IMR-90 (cell line): ENCODE data around the gene PRKCE. TPM values are rescaled to one million over a fixed set of nuclear protein-coding genes. Genes with fewer than 3 reads are reported as not detected.

Experiments used
- ATAC-seq: fragments of 200-7000 bp; cut with Tn5 transposase; 2 replicates; pipeline ENCODE4 v1.9.1; 2020; ENCODE audit warnings: low read depth, mild to moderate bottlenecking, moderate library complexity
- BruUV-seq: library from RNA; stranded (reverse); fragments of 400-500 nt; replicated peaks from 2 replicates; lab custom pipeline; 2021; lab: Mats Ljungman, UMichigan
- CTCF ChIA-PET: fragments of 300-600 bp; formaldehyde crosslinking; extraction: SDS; loops from one replicate; lab custom pipeline; 2021; ENCODE audit warnings: antibody characterized with exemption; lab: Yijun Ruan, JAX
- POLR2A ChIA-PET: fragments of 300-600 bp; sonication (Branson Sonifier 250); formaldehyde crosslinking; loops from one replicate; lab custom pipeline; 2022; ENCODE audit warnings: antibody characterized with exemption; ENCODE audit not compliant: unreplicated experiment; lab: Charles Lee
- DNase-seq: peaks from one replicate; pipeline ENCODE4 v3.0.0; 2013
- H2AFZ ChIP-seq: replicated peaks from 2 replicates; pipeline ENCODE3; 2013; ENCODE audit warnings: low read length, mild to moderate bottlenecking; ENCODE audit not compliant: poor library complexity
- H2AK5ac ChIP-seq: 2 replicates; pipeline ENCODE4 v1.6.1; 2013; ENCODE audit warnings: low read depth, low read length, inconsistent platforms
- H2AK9ac ChIP-seq: replicated peaks from 2 replicates; pipeline ENCODE3; 2013; ENCODE audit warnings: mild to moderate bottlenecking, low read depth, low read length, moderate library complexity; ENCODE audit not compliant: poor library complexity
- H2BK120ac ChIP-seq: 2 replicates; pipeline ENCODE4 v1.6.1; 2013; ENCODE audit warnings: low read depth, low read length, inconsistent platforms
- H2BK15ac ChIP-seq: 3 replicates; pipeline ENCODE4 v1.6.1; 2013; ENCODE audit warnings: low read depth, low read length, inconsistent platforms
- H2BK20ac ChIP-seq: 2 replicates; pipeline ENCODE4 v1.6.1; 2013; ENCODE audit warnings: low read depth, mild to moderate bottlenecking, inconsistent platforms, low read length, moderate library complexity
- H2BK5ac ChIP-seq: 2 replicates; pipeline ENCODE4 v1.6.1; 2013; ENCODE audit warnings: mild to moderate bottlenecking, low read depth, low read length, inconsistent platforms; ENCODE audit not compliant: poor library complexity, severe bottlenecking
- H3K14ac ChIP-seq: replicated peaks from 2 replicates; pipeline ENCODE4 v1.6.1; 2013; ENCODE audit warnings: low read depth, low read length, inconsistent platforms
- H3K18ac ChIP-seq: 2 replicates; pipeline ENCODE4 v1.6.1; 2013; ENCODE audit warnings: low read depth, low read length, control low read depth
- H3K23ac ChIP-seq: 2 replicates; pipeline ENCODE4 v1.6.1; 2013; ENCODE audit warnings: low read depth, low read length, inconsistent platforms
- H3K27ac ChIP-seq: 2 replicates; pipeline ENCODE4 v1.5.1; 2013; ENCODE audit warnings: mild to moderate bottlenecking, control low read depth, low read length; ENCODE audit not compliant: insufficient read depth
- H3K27me3 ChIP-seq: 2 replicates; pipeline ENCODE4 v1.6.1; 2013; ENCODE audit warnings: low read length; ENCODE audit not compliant: control insufficient read depth, insufficient read depth
- H3K36me3 ChIP-seq: 2 replicates; pipeline ENCODE4 v1.6.1; 2013; ENCODE audit warnings: low read length, mixed read lengths; ENCODE audit not compliant: control insufficient read depth, insufficient read depth
- H3K4ac ChIP-seq: 2 replicates; pipeline ENCODE4 v1.6.1; 2013; ENCODE audit warnings: low read depth, low read length, inconsistent platforms
- H3K4me1 ChIP-seq: 2 replicates; pipeline ENCODE4 v1.6.1; 2013; ENCODE audit warnings: low read length, mixed read lengths; ENCODE audit not compliant: control insufficient read depth, insufficient read depth
- H3K4me2 ChIP-seq: 2 replicates; pipeline ENCODE4 v1.6.1; 2013; ENCODE audit warnings: low read depth, mild to moderate bottlenecking, control low read depth, low read length, moderate library complexity
- H3K4me3 ChIP-seq: 2 replicates; pipeline ENCODE4 v1.5.1; 2013; ENCODE audit warnings: low read depth, mild to moderate bottlenecking, control low read depth, low read length, moderate library complexity; ENCODE audit not compliant: insufficient read depth
- H3K56ac ChIP-seq: 2 replicates; pipeline ENCODE4 v1.6.1; 2013; ENCODE audit warnings: low read length, inconsistent platforms; ENCODE audit not compliant: insufficient read depth; ENCODE audit errors: extremely low read depth
- H3K79me1 ChIP-seq, 2 experiments: 2 replicates each; pipeline ENCODE4 v1.6.1; 2013; ENCODE audit warnings: low read length in 2 of 2, inconsistent platforms in 1 of 2, low read depth in 1 of 2
- H3K9ac ChIP-seq: 2 replicates; pipeline ENCODE4 v1.6.1; 2013; ENCODE audit warnings: low read depth, low read length, control low read depth
- H3K9me1 ChIP-seq: 2 replicates; pipeline ENCODE4 v1.6.1; 2013; ENCODE audit warnings: low read length, inconsistent platforms; ENCODE audit not compliant: insufficient read depth
- H3K9me3 ChIP-seq: 2 replicates; pipeline ENCODE4 v1.6.1; 2013; ENCODE audit warnings: low read length; ENCODE audit not compliant: control insufficient read depth, insufficient read depth
- H4K20me1 ChIP-seq: 2 replicates; pipeline ENCODE4 v1.6.1; 2013; ENCODE audit warnings: low read length, inconsistent platforms; ENCODE audit not compliant: insufficient read depth
- H4K5ac ChIP-seq: 2 replicates; pipeline ENCODE4 v1.6.1; 2013; ENCODE audit warnings: mild to moderate bottlenecking, low read depth, low read length, control low read depth
- H4K8ac ChIP-seq, 2 experiments: 2 replicates each; pipeline ENCODE4 v1.6.1; 2013; ENCODE audit warnings: low read depth in 2 of 2, low read length in 2 of 2, control low read depth in 1 of 2, inconsistent platforms in 1 of 2
- H4K91ac ChIP-seq: 2 replicates; pipeline ENCODE4 v1.6.1; 2013; ENCODE audit warnings: low read depth, low read length, inconsistent platforms; ENCODE audit not compliant: insufficient read depth
- BHLHE40 ChIP-seq: fragments of 150-350 bp; IDR thresholded peaks from 2 replicates; pipeline ENCODE4 v1.6.1; 2016; ENCODE audit warnings: mild to moderate bottlenecking, low read depth, low read length
- CEBPB ChIP-seq: IDR thresholded peaks from 2 replicates; pipeline ENCODE4 v1.6.1; 2012; ENCODE audit warnings: low read depth, low read length, improper control_type of control experiment
- CHD1 ChIP-seq: IDR thresholded peaks from 2 replicates; pipeline ENCODE4 v1.6.1; 2012; ENCODE audit warnings: low read depth, low read length, improper control_type of control experiment
- CTCF ChIP-seq: conservative IDR thresholded peaks from 2 replicates; pipeline ENCODE4 v1.5.1; 2012; ENCODE audit warnings: mild to moderate bottlenecking, low read depth, low read length, improper control_type of control experiment
- FOS ChIP-seq: fragments of 150-350 bp; IDR thresholded peaks from 2 replicates; pipeline ENCODE4 v1.6.1; 2016; ENCODE audit warnings: low read depth, low read length
- MAFK ChIP-seq: IDR thresholded peaks from 2 replicates; pipeline ENCODE4 v1.6.1; 2012; ENCODE audit warnings: low read depth, low read length, improper control_type of control experiment
- MAZ ChIP-seq: IDR thresholded peaks from 2 replicates; pipeline ENCODE4 v1.6.1; 2012; ENCODE audit warnings: low read depth, mild to moderate bottlenecking, low read length, improper control_type of control experiment, moderate library complexity, borderline replicate concordance
- NFE2L2 ChIP-seq: fragments of 150-350 bp; IDR thresholded peaks from 2 replicates; pipeline ENCODE4 v1.6.1; 2016; ENCODE audit warnings: low read depth, mild to moderate bottlenecking, low read length
- POLR2A ChIP-seq: IDR thresholded peaks from 2 replicates; pipeline ENCODE4 v1.6.1; 2012; ENCODE audit warnings: mild to moderate bottlenecking, low read depth, low read length
- RAD21 ChIP-seq: IDR thresholded peaks from 2 replicates; pipeline ENCODE4 v1.6.1; 2012; ENCODE audit warnings: low read length, improper control_type of control experiment
- RCOR1 ChIP-seq: IDR thresholded peaks from 2 replicates; pipeline ENCODE4 v1.6.1; 2012; ENCODE audit warnings: mild to moderate bottlenecking, low read length, improper control_type of control experiment; ENCODE audit not compliant: insufficient replicate concordance
- RFX5 ChIP-seq: IDR thresholded peaks from 2 replicates; pipeline ENCODE4 v1.8.0; 2012; ENCODE audit warnings: low read depth, mild to moderate bottlenecking, low read length, moderate library complexity
- SMC3 ChIP-seq: fragments of 150-350 bp; IDR thresholded peaks from 2 replicates; pipeline ENCODE4 v1.6.1; 2016; ENCODE audit warnings: low read depth, mild to moderate bottlenecking, antibody characterized with exemption, low read length, moderate library complexity
- WGBS, 2 experiments: methylation state at CpG; one replicate each; pipeline versions ENCODE4 v1.1.5 to v1.1.7; 2013; ENCODE audit warnings: missing lambda C conversion rate in 2 of 2; ENCODE audit not compliant: insufficient read length in 1 of 2; ENCODE audit errors: extremely low coverage in 2 of 2; 5-methylcytosine and 5-hydroxymethylcytosine counted together
- dilution Hi-C: fragments of 300-500 bp; cut with HindIII; formaldehyde crosslinking; loops from one replicate; pipeline ENCODE4 v1.14.3; 2018; ENCODE audit warnings: low sequenced_read_pairs; ENCODE audit not compliant: unreplicated experiment
- in situ Hi-C: fragments of 300-500 bp; cut with MboI; formaldehyde crosslinking; loops from 3 replicates; pipeline ENCODE4 v1.14.3; 2019; ENCODE audit warnings: low sequenced_read_pairs, inconsistent platforms, mixed read lengths
- intact Hi-C: fragments of 100-400 bp; cut with micrococcal nuclease; formaldehyde crosslinking; loops from 2 replicates; pipeline ENCODE4 v1.10.0; 2022
- polyA plus RNA-seq, 3 experiments: library from polyadenylated mRNA; depleted of rRNA; stranded (reverse); fragments of >200 nt; gene quantifications; 2 replicates each; pipeline ENCODE4 v1.2.3, GENCODE V29; 2012; ENCODE audit warnings: low replicate concordance in 1 of 3
- total RNA-seq: library from RNA; depleted of rRNA; stranded (reverse); fragments of >200 nt; gene quantifications from 2 replicates; pipeline ENCODE4 v1.2.3, GENCODE V29; 2012
- TF ChIP-seq, protein P1 (sequence below): fragments of 150-350 bp; IDR thresholded peaks from 2 replicates; pipeline ENCODE4 v1.6.1; 2016; ENCODE audit warnings: low read depth, mild to moderate bottlenecking, low read length, moderate library complexity, borderline replicate concordance
- TF ChIP-seq, protein P2 (sequence below): fragments of 150-350 bp; IDR thresholded peaks from 2 replicates; pipeline ENCODE4 v1.6.1; 2017; ENCODE audit warnings: mild to moderate bottlenecking, antibody characterized with exemption, low read length, low read depth

The PRKCE gene
- total and polyA plus RNA-seq, 2 of the 4 experiments (the other 2 are of a cell fraction) = 8.1 to 32.4 TPM

GRCh38 chr2:45646289-45646688, 5.2 kb upstream of the PRKCE start:
- Histone ChIP-seq H2AFZ (no peak overlapping the region), H3K9me1 (no peaks in the 10 kb centered on the region), H2AK5ac (no peak overlapping the region), H4K20me1 (no peaks in the 10 kb centered on the region; the same call in 1 of the 2 replicates), H2BK15ac (no peak overlapping the region), H2AK9ac (no peak overlapping the region), H3K18ac (no peak overlapping the region), H4K5ac (no peak overlapping the region), H3K27me3 (peaks cover 13% of the 10 kb centered on the region), H2BK120ac (no peak overlapping the region), H3K4me1 (peaks cover 4% of the 10 kb centered on the region), H3K23ac (no peak overlapping the region), H3K9me3 (no peaks in the 10 kb centered on the region), H2BK20ac (no peak overlapping the region), H3K14ac (no peak overlapping the region), H3K79me1 (peaks cover 3 to 5% of the 10 kb centered on the region in 2 experiments; a peak in 3 of 4 replicates), H3K27ac (no peak overlapping the region), H4K91ac (no peak overlapping the region), H3K56ac (no peak overlapping the region), H3K4me2 (no peak overlapping the region), H3K4me3 (no peak overlapping the region), H2BK5ac (no peak overlapping the region), H3K36me3 (no peaks in the 10 kb centered on the region), H3K4ac (no peak overlapping the region), H4K8ac (no peak overlapping the region), H3K9ac (no peak overlapping the region)
- TF ChIP-seq, protein P1, sequence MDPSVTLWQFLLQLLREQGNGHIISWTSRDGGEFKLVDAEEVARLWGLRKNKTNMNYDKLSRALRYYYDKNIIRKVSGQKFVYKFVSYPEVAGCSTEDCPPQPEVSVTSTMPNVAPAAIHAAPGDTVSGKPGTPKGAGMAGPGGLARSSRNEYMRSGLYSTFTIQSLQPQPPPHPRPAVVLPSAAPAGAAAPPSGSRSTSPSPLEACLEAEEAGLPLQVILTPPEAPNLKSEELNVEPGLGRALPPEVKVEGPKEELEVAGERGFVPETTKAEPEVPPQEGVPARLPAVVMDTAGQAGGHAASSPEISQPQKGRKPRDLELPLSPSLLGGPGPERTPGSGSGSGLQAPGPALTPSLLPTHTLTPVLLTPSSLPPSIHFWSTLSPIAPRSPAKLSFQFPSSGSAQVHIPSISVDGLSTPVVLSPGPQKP = no peak
- no peak for TF ChIP-seq NFE2L2
- TF ChIP-seq BHLHE40 = no peak
- TF ChIP-seq, protein P2, sequence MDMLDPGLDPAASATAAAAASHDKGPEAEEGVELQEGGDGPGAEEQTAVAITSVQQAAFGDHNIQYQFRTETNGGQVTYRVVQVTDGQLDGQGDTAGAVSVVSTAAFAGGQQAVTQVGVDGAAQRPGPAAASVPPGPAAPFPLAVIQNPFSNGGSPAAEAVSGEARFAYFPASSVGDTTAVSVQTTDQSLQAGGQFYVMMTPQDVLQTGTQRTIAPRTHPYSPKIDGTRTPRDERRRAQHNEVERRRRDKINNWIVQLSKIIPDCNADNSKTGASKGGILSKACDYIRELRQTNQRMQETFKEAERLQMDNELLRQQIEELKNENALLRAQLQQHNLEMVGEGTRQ = no peak
- no peak for TF ChIP-seq RFX5
- no peak for TF ChIP-seq FOS
- TF ChIP-seq CTCF = no peak
- TF ChIP-seq MAFK = no peak
- TF ChIP-seq RCOR1 = no peak
- TF ChIP-seq POLR2A = no peak
- no peak for TF ChIP-seq SMC3
- TF ChIP-seq RAD21 = no peak
- TF ChIP-seq CHD1 = no peak
- no peak for TF ChIP-seq MAZ
- TF ChIP-seq CEBPB = no peak
- ATAC-seq (no peak), DNase-seq (no peak)
- POLR2A ChIA-PET = no interaction called here
- dilution Hi-C loops (loop anchor here (25.0 kb wide), 1 partner anchor 291 kb away; no protein-coding TSS in a partner anchor), intact Hi-C loops (no loop called here), in situ Hi-C loops (loop anchor here (5.0 to 25.0 kb wide), 3 partner anchors 131 to 666 kb away; no protein-coding TSS in a partner anchor)
- no CpG with 5 or more reads among the region's 2 CpGs for WGBS, 2 experiments
- BruUV-seq = no TSS peak
- CTCF ChIA-PET = no interaction called here
